Adrenal gland (tissue), 12 donors: ENCODE results near the gene FLNC. TPM values are rescaled to one million over a fixed set of nuclear protein-coding genes. Genes with fewer than 3 reads are reported as not detected.

ENCODE experiments used
- DNase-seq, 7 donors: peaks; one replicate each; pipeline ENCODE4 v3.0.0-alpha.2; 2019 to 2020
- H3K27ac ChIP-seq, 5 donors: fragments of 200-600 bp; sonication (generic) in 4 of 5; 1 replicate in 3 of 5; 2 replicates in 2 of 5; pipeline versions ENCODE4 v1.5.1 to v1.8.0; 2016 to 2020; ENCODE audit warnings: mild to moderate bottlenecking in 1 of 5
- H3K27me3 ChIP-seq: fragments of 200-600 bp; 2 replicates; pipeline ENCODE4 v1.8.0; 2021
- H3K36me3 ChIP-seq, 2 donors: fragments of 200-600 bp; replicated peaks in 1 of 2; 1 replicate in 1 of 2; 2 replicates in 1 of 2; pipeline versions ENCODE4 v1.5.1 to v1.8.0; 2018 to 2022
- H3K4me1 ChIP-seq, 2 donors: fragments of 200-600 bp; replicated peaks in 1 of 2; 1 replicate in 1 of 2; 2 replicates in 1 of 2; pipeline versions ENCODE4 v1.5.1 to v1.8.0; 2018 to 2021
- H3K4me3 ChIP-seq, 4 donors: fragments of 200-600 bp; sonication (generic) in 3 of 4; one replicate each; pipeline ENCODE4 v1.5.1; 2016 to 2018
- H3K9me3 ChIP-seq, 3 donors: fragments of 200-600 bp; sonication (generic) in 1 of 3; replicated peaks in 1 of 3; 1 replicate in 2 of 3; 2 replicates in 1 of 3; pipeline versions ENCODE4 v1.5.1 to v1.8.0; 2016 to 2021
- CTCF ChIP-seq, 6 experiments: fragments of 450-650 bp in 4 of 6; fragments of 200-600 bp in 2 of 6; sonication (generic) in 1 of 6; IDR thresholded peaks; 1 replicate in 5 of 6; 2 replicates in 1 of 6; pipeline versions ENCODE4 v1.5.1 to v1.8.0; 2016 to 2021; ENCODE audit warnings: antibody characterized with exemption in 6 of 6, mild to moderate bottlenecking in 2 of 6, moderate library complexity in 1 of 6
- POLR2A ChIP-seq, 2 donors: fragments of 450-650 bp; IDR thresholded peaks; one replicate each; pipeline ENCODE4 v1.6.1; 2017; ENCODE audit warnings: antibody characterized with exemption in 2 of 2, mild to moderate bottlenecking in 2 of 2, moderate library complexity in 1 of 2
- WGBS, 4 donors: extraction: QIAGEN DNeasy Blood & Tissue Kit in 2 of 4; methylation state at CpG; one replicate each; pipeline versions ENCODE4 v1.1.5 to v1.1.7; 2013 to 2017; 5-methylcytosine and 5-hydroxymethylcytosine counted together
- intact Hi-C, 2 donors: fragments of 100-400 bp; cut with DNase I; formaldehyde crosslinking; loops; one replicate each; pipeline versions ENCODE4 v1.14.1 to v1.15.0; 2022 to 2023
- polyA plus RNA-seq, 3 donors: library from polyadenylated mRNA; stranded (reverse); fragments of 200-250 nt in 2 of 3; fragments of 350-450 nt in 1 of 3; fragmentation: Illumina TruSeq in 1 of 3; extraction: RNeasy Lipid Tissue Mini Kit (QIAGEN cat#74804) in 1 of 3; gene quantifications; one replicate each; pipeline ENCODE4 v1.2.3, GENCODE V29; 2013 to 2014
- total RNA-seq, 9 donors: library from RNA; depleted of rRNA in 4 of 9; stranded (reverse); fragments of >200 nt in 4 of 9; fragments of 120-200 nt in 1 of 9; fragmentation: NEBNext Ultra II Directional in 1 of 9; extraction: Animal tissue kit (Norgen Biotek cat#: 25700) in 1 of 9; gene quantifications; one replicate each; pipeline versions ENCODE4 v1.1.0 to v1.2.4, GENCODE V29; 2013 to 2023
- donor health status: healthy with polysubstance abuse.
- donor health status: Bipolar disorder and iron deficiency.
- donor health status: DM: yes; HTN: yes; CAD: no.
- donor health status: DM: no; HTN: no; CAD: no.
- donor health status: DM: no; HTN: no; CAD: no.
- donor health status: DM: yes; HTN: yes; CAD: no.

Gene FLNC
- total and polyA plus RNA-seq, 12 donors = 0.66 to 7.3 (median 2.5) TPM

DNA sequence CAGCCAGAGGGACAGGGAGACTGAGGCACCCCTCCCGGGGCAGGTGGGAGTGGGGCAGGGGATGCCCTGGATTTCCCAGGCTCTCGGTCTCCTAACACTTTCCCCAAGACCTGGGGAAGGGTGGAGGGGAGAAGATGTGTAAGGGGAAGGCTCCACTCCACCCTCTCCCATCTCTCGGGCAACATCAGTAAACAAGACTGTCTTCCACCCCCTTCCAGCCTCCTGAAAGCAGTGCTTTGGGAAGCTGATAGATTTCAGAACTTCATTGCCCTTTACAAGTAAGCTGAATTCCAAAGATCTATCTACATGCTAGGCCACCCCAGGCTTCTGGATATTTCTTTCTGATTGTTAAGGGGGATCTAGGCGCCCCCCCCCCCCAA, 3.7 kb downstream of the FLNC start:
- no peak for DNase-seq
- H3K4me1 ChIP-seq = peaks cover 6 to 12% of the 10 kb centered on the region in 2 donors
- H3K36me3 ChIP-seq = no peaks in the 10 kb centered on the region
- no peak overlapping the region for H3K27ac ChIP-seq
- TF ChIP-seq POLR2A (IDR thresholded peaks at IDR 0.05) (no peak), CTCF (IDR thresholded peaks at IDR 0.05) (no peak)
- no peaks in the 10 kb centered on the region for H3K9me3 ChIP-seq
- intact Hi-C loops = no loop called here
- no peak overlapping the region for H3K4me3 ChIP-seq
- H3K27me3 ChIP-seq = peaks cover 22% of the 10 kb centered on the region
- WGBS, 4 donors = 33 to 58% (median 53%) methylated on average over 3 to 4 of the region's 4 CpGs

DNA sequence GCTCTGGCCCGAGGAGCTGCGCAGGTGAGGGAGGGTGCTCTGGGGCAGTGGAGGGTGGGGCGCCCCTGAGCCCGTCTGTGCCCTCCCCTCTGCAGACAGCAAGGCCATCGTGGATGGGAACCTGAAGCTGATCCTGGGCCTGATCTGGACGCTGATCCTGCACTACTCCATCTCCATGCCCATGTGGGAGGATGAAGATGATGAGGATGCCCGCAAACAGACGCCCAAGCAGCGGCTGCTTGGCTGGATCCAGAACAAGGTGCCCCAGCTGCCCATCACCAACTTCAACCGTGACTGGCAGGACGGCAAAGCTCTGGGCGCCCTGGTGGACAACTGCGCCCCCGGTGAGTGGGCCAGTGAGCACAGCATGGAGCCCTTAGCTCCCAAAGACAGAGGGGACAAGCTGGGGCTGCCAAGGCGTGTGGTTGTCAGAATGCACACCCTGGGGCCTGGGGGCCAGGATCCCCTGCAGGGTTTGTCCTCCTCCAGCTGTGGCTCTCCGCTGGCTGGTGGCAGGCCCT, 5.1 kb downstream of the FLNC start:
- Histone ChIP-seq H3K27ac (no peak overlapping the region), H3K36me3 (no peaks in the 10 kb centered on the region), H3K4me3 (no peak overlapping the region), H3K27me3 (peaks cover 18% of the 10 kb centered on the region), H3K4me1 (peaks cover 0 to 12% of the 10 kb centered on the region in 2 donors), H3K9me3 (no peaks in the 10 kb centered on the region)
- no peak for DNase-seq
- 84 to 97% (median 89%) methylated on average over 5 to 16 of the region's 16 CpGs for WGBS, 4 donors
- TF ChIP-seq POLR2A (IDR thresholded peaks at IDR 0.05) = no peak
- intact Hi-C loops = no loop called here

- Histone ChIP-seq H3K36me3 (no peaks in the 10 kb centered on the region), H3K9me3 (no peaks in the 10 kb centered on the region), H3K4me3 (no peak overlapping the region), H3K4me1 (peaks cover 0 to 5% of the 10 kb centered on the region in 2 donors), H3K27me3 (peaks cover 12% of the 10 kb centered on the region), H3K27ac (no peak overlapping the region)
- DNase-seq = no peak
- WGBS, 4 donors = 65 to 83% (median 76%) methylated on average over 8 to 14 of the region's 14 CpGs
- intact Hi-C loops = no loop called here
- TF ChIP-seq CTCF (IDR thresholded peaks at IDR 0.05) (no peak), POLR2A (IDR thresholded peaks at IDR 0.05) (no peak)
Observed at GRCh38 chr7:128835790-128836641, 5.8 kb downstream of the FLNC start.

- TF ChIP-seq POLR2A (IDR thresholded peaks at IDR 0.05) (no peak), CTCF (IDR thresholded peaks at IDR 0.05) (no peak)
- WGBS, 4 donors = 79 to 93% (median 92%) methylated on average over 12 to 14 of the region's 14 CpGs
- intact Hi-C loops = no loop called here
- Histone ChIP-seq H3K36me3 (no peaks in the 10 kb centered on the region), H3K4me3 (no peak overlapping the region), H3K9me3 (no peaks in the 10 kb centered on the region), H3K27ac (no peak overlapping the region), H3K4me1 (no peaks in the 10 kb centered on the region), H3K27me3 (peaks cover 4% of the 10 kb centered on the region)
- DNase-seq = no peak
Observed at GRCh38 chr7:128836729-128837348, 6.6 kb downstream of the FLNC start.
